MM.1S (cell line): ENCODE measurements around the gene C4orf17.

Experiments used
- DNase-seq: peaks from one replicate; pipeline ENCODE4 v3.0.0-alpha.2; 2015
- H2AFZ ChIP-seq: fragments of 300-600 bp; sonication (generic); 2 replicates; pipeline ENCODE4 v1.6.0; 2016; ENCODE audit warnings: antibody characterized with exemption, low read length
- H3F3A ChIP-seq: fragments of 300-600 bp; sonication (generic); 2 replicates; pipeline ENCODE4 v1.6.1; 2016; ENCODE audit warnings: mild to moderate bottlenecking, antibody characterized with exemption, low read length, moderate library complexity, mixed read lengths; ENCODE audit not compliant: insufficient read depth
- H3K27ac ChIP-seq: fragments of 300-600 bp; sonication (generic); 2 replicates; pipeline ENCODE4 v1.5.1; 2016; ENCODE audit warnings: mild to moderate bottlenecking, low read length
- H3K27me3 ChIP-seq: fragments of 300-600 bp; sonication (generic); replicated peaks from 2 replicates; pipeline ENCODE4 v1.6.0; 2016; ENCODE audit warnings: low read length; ENCODE audit not compliant: insufficient read depth
- H3K36me3 ChIP-seq: fragments of 300-600 bp; sonication (generic); replicated peaks from 2 replicates; pipeline ENCODE4 v1.6.1; 2016; ENCODE audit warnings: mild to moderate bottlenecking, low read length, mixed read lengths; ENCODE audit not compliant: insufficient read depth
- H3K4me1 ChIP-seq: fragments of 300-600 bp; sonication (generic); 2 replicates; pipeline ENCODE4 v1.6.1; 2016; ENCODE audit warnings: low read length, mixed read lengths
- H3K4me2 ChIP-seq: fragments of 300-600 bp; sonication (generic); 2 replicates; pipeline ENCODE4 v1.6.0; 2016; ENCODE audit warnings: low read depth, low read length
- H3K4me3 ChIP-seq: fragments of 300-600 bp; sonication (generic); 2 replicates; pipeline ENCODE4 v1.5.1; 2016; ENCODE audit warnings: low read length, mixed read lengths
- H3K79me2 ChIP-seq: fragments of 300-600 bp; sonication (generic); 2 replicates; pipeline ENCODE4 v1.6.1; 2016; ENCODE audit warnings: mixed run types, low read length, mixed read lengths
- H3K9ac ChIP-seq: fragments of 300-600 bp; sonication (generic); 2 replicates; pipeline ENCODE4 v1.6.1; 2016; ENCODE audit warnings: low read length, mixed read lengths
- H3K9me2 ChIP-seq: fragments of 300-600 bp; sonication (generic); replicated peaks from 2 replicates; pipeline ENCODE4 v1.6.1; 2016; ENCODE audit warnings: mild to moderate bottlenecking, low read length, mixed read lengths; ENCODE audit not compliant: insufficient read depth
- H3K9me3 ChIP-seq: fragments of 300-600 bp; sonication (generic); replicated peaks from 2 replicates; pipeline ENCODE4 v1.6.1; 2016; ENCODE audit warnings: mild to moderate bottlenecking, low read length, mixed read lengths; ENCODE audit not compliant: insufficient read depth
- H4K20me1 ChIP-seq: fragments of 300-600 bp; sonication (generic); 2 replicates; pipeline ENCODE4 v1.6.1; 2016; ENCODE audit warnings: mild to moderate bottlenecking, low read length, moderate library complexity, mixed read lengths; ENCODE audit not compliant: insufficient read depth
- CTCF ChIP-seq: fragments of 300-600 bp; sonication (generic); IDR thresholded peaks from 2 replicates; pipeline ENCODE4 v1.5.1; 2016; ENCODE audit warnings: antibody characterized with exemption, low read length, mixed read lengths
- EZH2 ChIP-seq: fragments of 300-600 bp; sonication (generic); optimal IDR thresholded peaks from 2 replicates; pipeline ENCODE3; 2017; ENCODE audit warnings: low read depth, mild to moderate bottlenecking, antibody characterized with exemption, low read length, mixed read lengths
- EZH2phosphoT487 ChIP-seq: fragments of 300-600 bp; sonication (generic); IDR thresholded peaks from 2 replicates; pipeline ENCODE4 v1.6.1; 2018; ENCODE audit warnings: antibody characterized with exemption, low read length

C4orf17 gene

GRCh38 chr4:99536271-99536670 is 25.4 kb downstream of the C4orf17 start:
- H2AFZ ChIP-seq: no peak overlapping the region
- no peaks in the 10 kb centered on the region for H3K4me1 ChIP-seq
- H4K20me1 ChIP-seq: no peaks in the 10 kb centered on the region
- no peak overlapping the region for H3K4me3 ChIP-seq
- H3K9me3 ChIP-seq: no peaks in the 10 kb centered on the region
- no peak overlapping the region for H3K9ac ChIP-seq
- no peak overlapping the region for H3K4me2 ChIP-seq
- H3F3A ChIP-seq: no peaks in the 10 kb centered on the region
- H3K9me2 ChIP-seq: no peaks in the 10 kb centered on the region
- H3K27ac ChIP-seq: no peak overlapping the region
- no peaks in the 10 kb centered on the region for H3K36me3 ChIP-seq
- no peaks in the 10 kb centered on the region for H3K27me3 ChIP-seq
- H3K79me2 ChIP-seq: no peaks in the 10 kb centered on the region
- DNase-seq: no peak
- no peak for TF ChIP-seq CTCF

GRCh38 chr4:99536848-99537247 is 26.0 kb downstream of the C4orf17 start:
- no peak for DNase-seq
- no peak overlapping the region for H3K9ac ChIP-seq

GRCh38 chr4:99537674-99538073 is 26.9 kb downstream of the C4orf17 start:
- DNase-seq: no peak
- Histone ChIP-seq H3K4me2 (no peak overlapping the region), H3K9me2 (no peaks in the 10 kb centered on the region), H3F3A (no peaks in the 10 kb centered on the region), H3K4me3 (no peak overlapping the region), H2AFZ (no peak overlapping the region), H3K27me3 (no peaks in the 10 kb centered on the region), H3K4me1 (no peaks in the 10 kb centered on the region), H3K36me3 (no peaks in the 10 kb centered on the region), H3K79me2 (no peaks in the 10 kb centered on the region), H3K9ac (no peak overlapping the region), H3K9me3 (no peaks in the 10 kb centered on the region), H4K20me1 (no peaks in the 10 kb centered on the region), H3K27ac (no peak overlapping the region)
- TF ChIP-seq EZH2phosphoT487 (no peak), CTCF (no peak), EZH2 (no peak)

More at GRCh38 chr4:99536848-99537247, 26.0 kb downstream of the C4orf17 start:
- Histone ChIP-seq H3F3A (no peaks in the 10 kb centered on the region), H3K4me3 (no peak overlapping the region), H3K79me2 (no peaks in the 10 kb centered on the region), H2AFZ (no peak overlapping the region), H3K36me3 (no peaks in the 10 kb centered on the region), H3K4me2 (no peak overlapping the region), H3K27me3 (no peaks in the 10 kb centered on the region), H3K4me1 (no peaks in the 10 kb centered on the region), H3K9me3 (no peaks in the 10 kb centered on the region), H3K27ac (no peak overlapping the region), H4K20me1 (no peaks in the 10 kb centered on the region), H3K9me2 (no peaks in the 10 kb centered on the region)
- TF ChIP-seq EZH2phosphoT487 (no peak), CTCF (no peak), EZH2 (no peak)
